Right atrium auricular region (tissue), 2 donors: ENCODE measurements around the gene PTPRK. TPM values are rescaled to one million over a fixed set of nuclear protein-coding genes. Genes with fewer than 3 reads are reported as not detected.
"Not testable (repeated sequence)": the region's sequence is repeated elsewhere in the genome, so short reads cannot be mapped to it uniquely, and the experiment has no call there.

Experiments used
- DNase-seq: peaks from one replicate; pipeline ENCODE4 v3.0.0-alpha.2; 2019; ENCODE audit warnings: low spot score
- H3K27ac ChIP-seq, 2 donors: fragments of 200-600 bp; sonication (generic); 1 replicate in 1 of 2; 2 replicates in 1 of 2; pipeline ENCODE4 v1.5.1; 2016 to 2019
- H3K27me3 ChIP-seq, 2 donors: fragments of 200-600 bp; sonication (generic); one replicate each; pipeline versions ENCODE4 v1.5.1 to v1.6.0; 2017 to 2019
- H3K36me3 ChIP-seq: fragments of 200-600 bp; sonication (generic); one replicate; pipeline ENCODE4 v1.5.1; 2016
- H3K4me1 ChIP-seq, 2 donors: fragments of 200-600 bp; sonication (generic); one replicate each; pipeline versions ENCODE4 v1.5.1 to v1.6.0; 2017 to 2019
- H3K4me3 ChIP-seq, 2 donors: fragments of 200-600 bp; sonication (generic); 1 replicate in 1 of 2; 2 replicates in 1 of 2; pipeline ENCODE4 v1.5.1; 2017 to 2019; ENCODE audit warnings: mild to moderate bottlenecking in 1 of 2, moderate library complexity in 1 of 2
- H3K9me3 ChIP-seq, 2 donors: fragments of 200-600 bp; sonication (generic); one replicate each; pipeline ENCODE4 v1.5.1; 2019
- CTCF ChIP-seq, 2 donors: fragments of 200-600 bp; sonication (generic); IDR thresholded peaks; one replicate each; pipeline ENCODE4 v1.5.1; 2019; ENCODE audit warnings: antibody characterized with exemption in 2 of 2
- total RNA-seq, 2 donors: library from RNA; depleted of rRNA; stranded (reverse); fragments of >200 nt; gene quantifications; one replicate each; pipeline ENCODE4 v1.1.0, GENCODE V29; 2016

Gene PTPRK
- total RNA-seq, 2 donors from 2014 or later, result 24.5 to 36.4 TPM

- no peak for TF ChIP-seq CTCF (IDR thresholded peaks at IDR 0.05)
- no peak overlapping the region for H3K4me3 ChIP-seq
- H3K27me3 ChIP-seq, result no peaks in the 10 kb centered on the region
- H3K27ac ChIP-seq, result no peak overlapping the region
- DNase-seq, result no peak
- no peaks in the 10 kb centered on the region for H3K4me1 ChIP-seq
- peaks cover 5 to 22% of the 10 kb centered on the region in 2 donors for H3K9me3 ChIP-seq
- no peaks in the 10 kb centered on the region for H3K36me3 ChIP-seq
These were observed 587.3 kb downstream of the PTPRK start for GRCh38 chr6:127933137-127933536.

- Histone ChIP-seq H3K36me3 (no peaks in the 10 kb centered on the region), H3K9me3 (peaks cover 5 to 22% of the 10 kb centered on the region in 2 donors), H3K27me3 (no peaks in the 10 kb centered on the region), H3K27ac (no peak overlapping the region), H3K4me1 (no peaks in the 10 kb centered on the region), H3K4me3 (no peak overlapping the region)
- no peak for TF ChIP-seq CTCF (IDR thresholded peaks at IDR 0.05)
- DNase-seq, result no peak
These were observed 587.7 kb downstream of the PTPRK start for GRCh38 chr6:127932708-127933107.

GRCh38 chr6:127926441-127926840 is 594.0 kb downstream of the PTPRK start:
- H3K4me1 ChIP-seq, H3K36me3 ChIP-seq, H3K4me3 ChIP-seq, DNase-seq, H3K27ac ChIP-seq, H3K27me3 ChIP-seq: not testable (repeated sequence)
- peaks cover 0 to 18% of the 10 kb centered on the region in 2 donors for H3K9me3 ChIP-seq

GRCh38 chr6:127924440-127924839 is 596.0 kb downstream of the PTPRK start:
- Histone ChIP-seq H3K36me3 (no peaks in the 10 kb centered on the region), H3K27me3 (no peaks in the 10 kb centered on the region), H3K4me3 (no peak overlapping the region), H3K9me3 (peaks cover 0 to 17% of the 10 kb centered on the region in 2 donors), H3K4me1 (no peaks in the 10 kb centered on the region), H3K27ac (no peak overlapping the region)
- no peak for TF ChIP-seq CTCF (IDR thresholded peaks at IDR 0.05)
- no peak for DNase-seq

- Histone ChIP-seq H3K27me3 (no peaks in the 10 kb centered on the region), H3K9me3 (peaks cover 0 to 17% of the 10 kb centered on the region in 2 donors), H3K4me1 (no peaks in the 10 kb centered on the region), H3K4me3 (no peak overlapping the region), H3K36me3 (no peaks in the 10 kb centered on the region), H3K27ac (no peak overlapping the region)
- DNase-seq, result no peak
- TF ChIP-seq CTCF (IDR thresholded peaks at IDR 0.05), result no peak
These were observed 596.4 kb downstream of the PTPRK start for GRCh38 chr6:127924031-127924430.

GRCh38 chr6:127923135-127923534 is 597.3 kb downstream of the PTPRK start:
- Histone ChIP-seq H3K4me3 (no peak overlapping the region), H3K36me3 (no peaks in the 10 kb centered on the region), H3K27ac (no peak overlapping the region), H3K9me3 (peaks cover 0 to 17% of the 10 kb centered on the region in 2 donors), H3K4me1 (no peaks in the 10 kb centered on the region), H3K27me3 (no peaks in the 10 kb centered on the region)
- DNase-seq, result no peak
- no peak for TF ChIP-seq CTCF (IDR thresholded peaks at IDR 0.05)
